IPS DF 4.7 (cell line): ENCODE results near the gene RNF14.

Experiments
- DNase-seq: peaks from one replicate; pipeline ENCODE4 v3.0.0-alpha.2; 2013; ENCODE audit warnings: low spot score; ENCODE audit errors: extremely low read depth

RNF14 gene

GRCh38 chr5:141948812-141949211, 20.1 kb upstream of the RNF14 start:
- no peak for DNase-seq

- no peak for DNase-seq
These were observed 19.4 kb upstream of the RNF14 start for GRCh38 chr5:141949511-141949910.

- DNase-seq, result no peak
These were observed 18.5 kb upstream of the RNF14 start for GRCh38 chr5:141950207-141951005.

- no peak for DNase-seq
These were observed 17.5 kb upstream of the RNF14 start for GRCh38 chr5:141951332-141951781.

- no peak for DNase-seq
These were observed 16.9 kb upstream of the RNF14 start for GRCh38 chr5:141952020-141952419.

GRCh38 chr5:141954194-141954593, 14.7 kb upstream of the RNF14 start:
- DNase-seq, result no peak

- no peak for DNase-seq
These were observed 11.4 kb upstream of the RNF14 start for GRCh38 chr5:141957367-141957996.

- DNase-seq, result no peak
These were observed 10.8 kb upstream of the RNF14 start, which contains the start of gene PCDH12 for GRCh38 chr5:141958113-141958512. PCDH12 (minus strand) TSS chr5:141958202; CDS start chr5:141957851, 351 bp downstream.

- DNase-seq, result no peak
These were observed 10.2 kb upstream of the RNF14 start for GRCh38 chr5:141958546-141959172.

- no peak for DNase-seq
These were observed 8.9 kb upstream of the RNF14 start for GRCh38 chr5:141960018-141960417.

- no peak for DNase-seq
These were observed 8.2 kb upstream of the RNF14 start for GRCh38 chr5:141960449-141961323.

- no peak for DNase-seq
These were observed 7.4 kb upstream of the RNF14 start for GRCh38 chr5:141961466-141961865.

GRCh38 chr5:141963701-141964100, 5.2 kb upstream of the RNF14 start:
- no peak for DNase-seq

- no peak for DNase-seq
These were observed 3.8 kb upstream of the RNF14 start for GRCh38 chr5:141965071-141965470.

GRCh38 chr5:141966275-141966962, 2.5 kb upstream of the RNF14 start:
- no peak for DNase-seq

- DNase-seq, result no peak
These were observed 2.0 kb upstream of the RNF14 start for GRCh38 chr5:141966963-141967333.

GRCh38 chr5:141969783-141970771, 1.2 kb downstream of the RNF14 start:
- no peak for DNase-seq

GRCh38 chr5:141973871-141974595, 5.1 kb downstream of the RNF14 start:
- DNase-seq, result no peak

GRCh38 chr5:141976176-141976575, 7.3 kb downstream of the RNF14 start:
- no peak for DNase-seq
